Neural crest cell (in vitro differentiated cells): ENCODE data around the gene ROBO2. TPM values are rescaled to one million over a fixed set of nuclear protein-coding genes. Genes with fewer than 3 reads are reported as not detected.
"Not testable (repeated sequence)": the region's sequence is repeated elsewhere in the genome, so short reads cannot be mapped to it uniquely, and the experiment has no call there.

Source experiments
- DNase-seq: peaks from one replicate; pipeline ENCODE4 v3.0.0; 2021; ENCODE audit warnings: low read depth, mixed read lengths, low spot score
- H3K27ac Mint-ChIP-seq: one replicate; pipeline ENCODE4 v1.8.0; 2021; ENCODE audit warnings: mild to moderate bottlenecking, mixed read lengths; ENCODE audit not compliant: unreplicated experiment
- H3K27me3 Mint-ChIP-seq: 2 replicates; pipeline ENCODE4 v1.8.0; 2021; ENCODE audit warnings: low read depth, mild to moderate bottlenecking, mixed read lengths
- H3K36me3 Mint-ChIP-seq: 2 replicates; pipeline ENCODE4 v1.8.0; 2021; ENCODE audit warnings: low read depth, mild to moderate bottlenecking, mixed read lengths
- H3K4me1 Mint-ChIP-seq: 2 replicates; pipeline ENCODE4 v1.8.0; 2021; ENCODE audit warnings: mixed read lengths
- H3K4me3 Mint-ChIP-seq: one replicate; pipeline ENCODE4 v1.8.0; 2021; ENCODE audit warnings: mild to moderate bottlenecking, mixed read lengths
- H3K9me3 Mint-ChIP-seq: 2 replicates; pipeline ENCODE4 v1.8.0; 2021; ENCODE audit warnings: mixed read lengths
- CTCF ChIP-seq: fragments of 200-600 bp; sonication (generic); conservative IDR thresholded peaks from 2 replicates; pipeline ENCODE4 v1.5.0; 2021; ENCODE audit warnings: antibody characterized with exemption, mild to moderate bottlenecking
- total RNA-seq: library from RNA; stranded (reverse); gene quantifications from 2 replicates; pipeline ENCODE4 v1.2.1, GENCODE V29; 2021

Gene ROBO2
- total RNA-seq, 1 donor from 2014 or later: 27.9 TPM

GRCh38 chr3:77380136-77380535, 340.2 kb downstream of the ROBO2 start:
- no peaks in the 10 kb centered on the region for H3K27me3 Mint-ChIP-seq
- peaks cover 3% of the 10 kb centered on the region for H3K9me3 Mint-ChIP-seq
- no peaks in the 10 kb centered on the region for H3K4me1 Mint-ChIP-seq
- H3K4me3 Mint-ChIP-seq: no peak overlapping the region
- H3K36me3 Mint-ChIP-seq: no peaks in the 10 kb centered on the region
- TF ChIP-seq CTCF: no peak
- no peak overlapping the region for H3K27ac Mint-ChIP-seq
- no peak for DNase-seq

GRCh38 chr3:77381431-77381830, 341.5 kb downstream of the ROBO2 start:
- no peaks in the 10 kb centered on the region for H3K36me3 Mint-ChIP-seq
- peaks cover 3% of the 10 kb centered on the region for H3K4me1 Mint-ChIP-seq
- H3K9me3 Mint-ChIP-seq: peaks cover 6% of the 10 kb centered on the region
- H3K4me3 Mint-ChIP-seq: no peak overlapping the region
- no peak for TF ChIP-seq CTCF
- H3K27ac Mint-ChIP-seq: no peak overlapping the region
- DNase-seq: no peak
- no peaks in the 10 kb centered on the region for H3K27me3 Mint-ChIP-seq

GRCh38 chr3:77392181-77392580, 352.3 kb downstream of the ROBO2 start:
- Mint-ChIP-seq H3K36me3 (no peaks in the 10 kb centered on the region), H3K27ac (no peak overlapping the region), H3K4me3 (no peak overlapping the region), H3K9me3 (no peaks in the 10 kb centered on the region), H3K27me3 (no peaks in the 10 kb centered on the region), H3K4me1 (peaks cover 4% of the 10 kb centered on the region)
- TF ChIP-seq CTCF: no peak
- DNase-seq: no peak

GRCh38 chr3:77394046-77394445, 354.1 kb downstream of the ROBO2 start:
- H3K9me3 Mint-ChIP-seq: no peaks in the 10 kb centered on the region

GRCh38 chr3:77404871-77405270, 365.0 kb downstream of the ROBO2 start:
- Mint-ChIP-seq H3K4me1 (no peaks in the 10 kb centered on the region), H3K9me3 (peaks cover 2% of the 10 kb centered on the region), H3K36me3 (no peaks in the 10 kb centered on the region), H3K27me3 (no peaks in the 10 kb centered on the region), H3K27ac (no peak overlapping the region), H3K4me3 (no peak overlapping the region)
- no peak for TF ChIP-seq CTCF
- DNase-seq: no peak

More at GRCh38 chr3:77394046-77394445, 354.1 kb downstream of the ROBO2 start:
- Mint-ChIP-seq H3K4me3 (no peak overlapping the region), H3K27me3 (no peaks in the 10 kb centered on the region), H3K36me3 (no peaks in the 10 kb centered on the region), H3K4me1 (peaks cover 4% of the 10 kb centered on the region), H3K27ac (no peak overlapping the region)
- DNase-seq: no peak
- no peak for TF ChIP-seq CTCF

GRCh38 chr3:77407441-77407840, 367.5 kb downstream of the ROBO2 start:
- H3K36me3 Mint-ChIP-seq: no peaks in the 10 kb centered on the region
- no peak overlapping the region for H3K4me3 Mint-ChIP-seq
- no peak overlapping the region for H3K27ac Mint-ChIP-seq
- TF ChIP-seq CTCF: no peak
- no peaks in the 10 kb centered on the region for H3K9me3 Mint-ChIP-seq
- no peak for DNase-seq
- H3K4me1 Mint-ChIP-seq: no peaks in the 10 kb centered on the region
- no peaks in the 10 kb centered on the region for H3K27me3 Mint-ChIP-seq

- not testable (repeated sequence) for H3K4me3 Mint-ChIP-seq, H3K9me3 Mint-ChIP-seq, DNase-seq, H3K27ac Mint-ChIP-seq, H3K4me1 Mint-ChIP-seq, H3K36me3 Mint-ChIP-seq, H3K27me3 Mint-ChIP-seq
These were observed 370.4 kb downstream of the ROBO2 start for GRCh38 chr3:77410334-77410733.
